Neural progenitor cell (in vitro differentiated cells): ENCODE data around the gene TYK2. TPM values are rescaled to one million over a fixed set of nuclear protein-coding genes. Genes with fewer than 3 reads are reported as not detected.
"Not testable (repeated sequence)": the region's sequence is repeated elsewhere in the genome, so short reads cannot be mapped to it uniquely, and the experiment has no call there.

Source experiments
- DNase-seq: peaks from one replicate; pipeline ENCODE4 v3.0.0-alpha.2; 2016; ENCODE audit warnings: low spot score
- H2AFZ ChIP-seq: fragments of 200-600 bp; sonication (generic); replicated peaks from 2 replicates; pipeline ENCODE4 v1.6.1; 2016; ENCODE audit warnings: antibody characterized with exemption
- H3F3A ChIP-seq: fragments of 200-600 bp; sonication (generic); 2 replicates; pipeline ENCODE4 v1.6.1; 2016; ENCODE audit warnings: antibody characterized with exemption, low read depth
- H3K27ac ChIP-seq: fragments of 200-600 bp; sonication (generic); 2 replicates; pipeline ENCODE4 v1.5.1; 2016; ENCODE audit warnings: mild to moderate bottlenecking
- H3K27me3 ChIP-seq: fragments of 200-600 bp; sonication (generic); 2 replicates; pipeline ENCODE4 v1.6.1; 2016; ENCODE audit warnings: mild to moderate bottlenecking, moderate library complexity
- H3K36me3 ChIP-seq: fragments of 200-600 bp; sonication (generic); 2 replicates; pipeline ENCODE4 v1.5.1; 2016
- H3K4me1 ChIP-seq: fragments of 200-600 bp; sonication (generic); 2 replicates; pipeline ENCODE4 v1.6.1; 2016; ENCODE audit warnings: mixed run types
- H3K4me2 ChIP-seq: fragments of 200-600 bp; sonication (generic); 2 replicates; pipeline ENCODE4 v1.6.1; 2016
- H3K4me3 ChIP-seq: fragments of 200-600 bp; sonication (generic); 2 replicates; pipeline ENCODE4 v1.5.1; 2016
- H3K79me2 ChIP-seq: fragments of 200-600 bp; sonication (generic); 2 replicates; pipeline ENCODE4 v1.6.1; 2016; ENCODE audit warnings: low read depth
- H3K9ac ChIP-seq: fragments of 200-600 bp; sonication (generic); 2 replicates; pipeline ENCODE4 v1.6.1; 2016
- H3K9me3 ChIP-seq: fragments of 200-600 bp; sonication (generic); 2 replicates; pipeline ENCODE4 v1.5.1; 2016; ENCODE audit warnings: low read depth
- H4K20me1 ChIP-seq: fragments of 200-600 bp; sonication (generic); 2 replicates; pipeline ENCODE4 v1.6.1; 2016; ENCODE audit warnings: low read depth
- H3K27ac Mint-ChIP-seq: 3 replicates; pipeline ENCODE4 v1.8.0; 2021; ENCODE audit warnings: mixed read lengths
- H3K27me3 Mint-ChIP-seq: 2 replicates; pipeline ENCODE4 v1.8.0; 2022; ENCODE audit warnings: low read depth, mild to moderate bottlenecking, inconsistent platforms, moderate library complexity, mixed read lengths; ENCODE audit not compliant: insufficient read depth
- H3K36me3 Mint-ChIP-seq: 3 replicates; pipeline ENCODE4 v1.8.0; 2021; ENCODE audit warnings: mixed read lengths
- H3K4me1 Mint-ChIP-seq: 3 replicates; pipeline ENCODE4 v1.8.0; 2021; ENCODE audit warnings: mixed read lengths
- H3K4me3 Mint-ChIP-seq: 3 replicates; pipeline ENCODE4 v1.8.0; 2021; ENCODE audit warnings: mild to moderate bottlenecking, moderate library complexity, mixed read lengths
- H3K9me3 Mint-ChIP-seq: 3 replicates; pipeline ENCODE4 v1.8.0; 2020; ENCODE audit warnings: mixed read lengths
- CTCF ChIP-seq: fragments of 200-600 bp; sonication (generic); IDR thresholded peaks from 2 replicates; pipeline ENCODE4 v1.5.1; 2017; ENCODE audit warnings: antibody characterized with exemption, mild to moderate bottlenecking
- EZH2 ChIP-seq: fragments of 200-600 bp; sonication (generic); IDR thresholded peaks from 2 replicates; pipeline ENCODE4 v1.6.1; 2017; ENCODE audit warnings: antibody characterized with exemption, mild to moderate bottlenecking, moderate library complexity
- EZH2phosphoT487 ChIP-seq: fragments of 200-600 bp; sonication (generic); IDR thresholded peaks from 2 replicates; pipeline ENCODE4 v1.6.1; 2017; ENCODE audit warnings: antibody characterized with exemption
- total RNA-seq: library from RNA; depleted of rRNA; stranded (reverse); fragments of >200 nt; gene quantifications from 2 replicates; pipeline ENCODE4 v1.2.3, GENCODE V29; 2015; ENCODE audit warnings: low replicate concordance

TYK2 gene
- total RNA-seq, 1 donor from 2014 or later = 20.7 TPM

- no peak overlapping the region for H3K27ac Mint-ChIP-seq
- H2AFZ ChIP-seq = no peak overlapping the region
- no peaks in the 10 kb centered on the region for H3K9me3 Mint-ChIP-seq
These were observed 9.5 kb upstream of the TYK2 start for GRCh38 chr19:10389863-10390262.

GRCh38 chr19:10388957-10389356 is 8.6 kb upstream of the TYK2 start:
- Mint-ChIP-seq H3K4me1 (peaks cover 4% of the 10 kb centered on the region), H3K36me3 (peaks cover 7% of the 10 kb centered on the region), H3K4me3 (peak overlapping the region; percentile 63), H3K27ac (peak overlapping the region; percentile 50), H3K9me3 (no peaks in the 10 kb centered on the region), H3K27me3 (peaks cover 8% of the 10 kb centered on the region)
- Histone ChIP-seq H3K36me3 (no peaks in the 10 kb centered on the region), H3K4me2 (no peak overlapping the region), H3F3A (peaks cover 20% of the 10 kb centered on the region), H3K79me2 (no peaks in the 10 kb centered on the region), H3K9me3 (no peaks in the 10 kb centered on the region), H4K20me1 (peaks cover 22% of the 10 kb centered on the region), H3K4me3 (no peak overlapping the region), H2AFZ (no peak overlapping the region), H3K4me1 (no peaks in the 10 kb centered on the region), H3K9ac (no peak overlapping the region), H3K27me3 (no peaks in the 10 kb centered on the region), H3K27ac (no peak overlapping the region)
- DNase-seq = peak; percentile 87
- TF ChIP-seq CTCF = peak; percentile 98
- TF ChIP-seq EZH2 = no peak
- no peak for TF ChIP-seq EZH2phosphoT487

More at GRCh38 chr19:10389863-10390262, 9.5 kb upstream of the TYK2 start:
- peaks cover 7% of the 10 kb centered on the region for H3K36me3 Mint-ChIP-seq
- H3K4me1 Mint-ChIP-seq = peaks cover 4% of the 10 kb centered on the region
- H3K27me3 Mint-ChIP-seq = peaks cover 6% of the 10 kb centered on the region
- Histone ChIP-seq H3K27me3 (no peaks in the 10 kb centered on the region), H3K9ac (no peak overlapping the region), H3K4me3 (no peak overlapping the region), H3K4me1 (no peaks in the 10 kb centered on the region), H3K9me3 (no peaks in the 10 kb centered on the region), H3K36me3 (no peaks in the 10 kb centered on the region), H4K20me1 (peaks cover 22% of the 10 kb centered on the region), H3K27ac (no peak overlapping the region), H3K4me2 (no peak overlapping the region), H3F3A (peaks cover 20% of the 10 kb centered on the region), H3K79me2 (no peaks in the 10 kb centered on the region)
- H3K4me3 Mint-ChIP-seq = no peak overlapping the region
- peak; percentile 37 for DNase-seq
- no peak for TF ChIP-seq EZH2phosphoT487
- peak; percentile 38 for TF ChIP-seq CTCF
- TF ChIP-seq EZH2 = no peak

GRCh38 chr19:10384580-10384979 is 4.2 kb upstream of the TYK2 start:
- Histone ChIP-seq H3K4me1 (peaks cover 1% of the 10 kb centered on the region), H3K9ac (no peak overlapping the region), H4K20me1 (peaks cover 5% of the 10 kb centered on the region), H3K79me2 (peaks cover 4% of the 10 kb centered on the region), H3K9me3 (no peaks in the 10 kb centered on the region), H3K36me3 (no peaks in the 10 kb centered on the region), H2AFZ (no peak overlapping the region), H3K4me2 (no peak overlapping the region), H3K27ac (no peak overlapping the region), H3K27me3 (no peaks in the 10 kb centered on the region), H3F3A (peaks cover 13% of the 10 kb centered on the region), H3K4me3 (no peak overlapping the region)
- H3K4me1 Mint-ChIP-seq = peaks cover 10% of the 10 kb centered on the region
- no peak overlapping the region for H3K4me3 Mint-ChIP-seq
- no peak overlapping the region for H3K27ac Mint-ChIP-seq
- peaks cover 6% of the 10 kb centered on the region for H3K27me3 Mint-ChIP-seq
- DNase-seq = peak; percentile 34
- peaks cover under 1% of the 10 kb centered on the region for H3K36me3 Mint-ChIP-seq
- H3K9me3 Mint-ChIP-seq = no peaks in the 10 kb centered on the region
- no peak for TF ChIP-seq CTCF
- no peak for TF ChIP-seq EZH2
- TF ChIP-seq EZH2phosphoT487 = no peak

GRCh38 chr19:10383223-10383499 is 2.8 kb upstream of the TYK2 start:
- not testable (repeated sequence) for H3K9ac ChIP-seq, H3K27me3 Mint-ChIP-seq, H3K36me3 ChIP-seq, H3K27me3 ChIP-seq, H3K9me3 ChIP-seq, H4K20me1 ChIP-seq, H3K27ac Mint-ChIP-seq, H3K4me1 ChIP-seq, H3K27ac ChIP-seq, H3K4me3 ChIP-seq, H3K4me2 ChIP-seq, H3K36me3 Mint-ChIP-seq, H2AFZ ChIP-seq, DNase-seq, H3K4me3 Mint-ChIP-seq, H3K4me1 Mint-ChIP-seq, H3K9me3 Mint-ChIP-seq
- H3K79me2 ChIP-seq = peaks cover 11% of the 10 kb centered on the region
- peaks cover 10% of the 10 kb centered on the region for H3F3A ChIP-seq
